IMR-90 (cell line): ENCODE data around the gene GTPBP3. TPM values are rescaled to one million over a fixed set of nuclear protein-coding genes. Genes with fewer than 3 reads are reported as not detected.

Experiments used
- ATAC-seq: fragments of 200-7000 bp; cut with Tn5 transposase; 2 replicates; pipeline ENCODE4 v1.9.1; 2020; ENCODE audit warnings: low read depth, mild to moderate bottlenecking, moderate library complexity
- BruUV-seq: library from RNA; stranded (reverse); fragments of 400-500 nt; replicated peaks from 2 replicates; lab custom pipeline; 2021; lab: Mats Ljungman, UMichigan
- CTCF ChIA-PET: fragments of 300-600 bp; formaldehyde crosslinking; extraction: SDS; loops from one replicate; lab custom pipeline; 2021; ENCODE audit warnings: antibody characterized with exemption; lab: Yijun Ruan, JAX
- POLR2A ChIA-PET: fragments of 300-600 bp; sonication (Branson Sonifier 250); formaldehyde crosslinking; loops from one replicate; lab custom pipeline; 2022; ENCODE audit warnings: antibody characterized with exemption; ENCODE audit not compliant: unreplicated experiment; lab: Charles Lee
- DNase-seq: peaks from one replicate; pipeline ENCODE4 v3.0.0; 2013
- H2AFZ ChIP-seq: replicated peaks from 2 replicates; pipeline ENCODE3; 2013; ENCODE audit warnings: low read length, mild to moderate bottlenecking; ENCODE audit not compliant: poor library complexity
- H2AK5ac ChIP-seq: 2 replicates; pipeline ENCODE4 v1.6.1; 2013; ENCODE audit warnings: low read depth, low read length, inconsistent platforms
- H2AK9ac ChIP-seq: replicated peaks from 2 replicates; pipeline ENCODE3; 2013; ENCODE audit warnings: mild to moderate bottlenecking, low read depth, low read length, moderate library complexity; ENCODE audit not compliant: poor library complexity
- H2BK120ac ChIP-seq: 2 replicates; pipeline ENCODE4 v1.6.1; 2013; ENCODE audit warnings: low read depth, low read length, inconsistent platforms
- H2BK15ac ChIP-seq: 3 replicates; pipeline ENCODE4 v1.6.1; 2013; ENCODE audit warnings: low read depth, low read length, inconsistent platforms
- H2BK20ac ChIP-seq: 2 replicates; pipeline ENCODE4 v1.6.1; 2013; ENCODE audit warnings: low read depth, mild to moderate bottlenecking, inconsistent platforms, low read length, moderate library complexity
- H2BK5ac ChIP-seq: 2 replicates; pipeline ENCODE4 v1.6.1; 2013; ENCODE audit warnings: mild to moderate bottlenecking, low read depth, low read length, inconsistent platforms; ENCODE audit not compliant: poor library complexity, severe bottlenecking
- H3K14ac ChIP-seq: replicated peaks from 2 replicates; pipeline ENCODE4 v1.6.1; 2013; ENCODE audit warnings: low read depth, low read length, inconsistent platforms
- H3K18ac ChIP-seq: 2 replicates; pipeline ENCODE4 v1.6.1; 2013; ENCODE audit warnings: low read depth, low read length, control low read depth
- H3K23ac ChIP-seq: 2 replicates; pipeline ENCODE4 v1.6.1; 2013; ENCODE audit warnings: low read depth, low read length, inconsistent platforms
- H3K27ac ChIP-seq: 2 replicates; pipeline ENCODE4 v1.5.1; 2013; ENCODE audit warnings: mild to moderate bottlenecking, control low read depth, low read length; ENCODE audit not compliant: insufficient read depth
- H3K27me3 ChIP-seq: 2 replicates; pipeline ENCODE4 v1.6.1; 2013; ENCODE audit warnings: low read length; ENCODE audit not compliant: control insufficient read depth, insufficient read depth
- H3K36me3 ChIP-seq: 2 replicates; pipeline ENCODE4 v1.6.1; 2013; ENCODE audit warnings: low read length, mixed read lengths; ENCODE audit not compliant: control insufficient read depth, insufficient read depth
- H3K4ac ChIP-seq: 2 replicates; pipeline ENCODE4 v1.6.1; 2013; ENCODE audit warnings: low read depth, low read length, inconsistent platforms
- H3K4me1 ChIP-seq: 2 replicates; pipeline ENCODE4 v1.6.1; 2013; ENCODE audit warnings: low read length, mixed read lengths; ENCODE audit not compliant: control insufficient read depth, insufficient read depth
- H3K4me2 ChIP-seq: 2 replicates; pipeline ENCODE4 v1.6.1; 2013; ENCODE audit warnings: low read depth, mild to moderate bottlenecking, control low read depth, low read length, moderate library complexity
- H3K4me3 ChIP-seq: 2 replicates; pipeline ENCODE4 v1.5.1; 2013; ENCODE audit warnings: low read depth, mild to moderate bottlenecking, control low read depth, low read length, moderate library complexity; ENCODE audit not compliant: insufficient read depth
- H3K56ac ChIP-seq: 2 replicates; pipeline ENCODE4 v1.6.1; 2013; ENCODE audit warnings: low read length, inconsistent platforms; ENCODE audit not compliant: insufficient read depth; ENCODE audit errors: extremely low read depth
- H3K79me1 ChIP-seq, 2 experiments: 2 replicates each; pipeline ENCODE4 v1.6.1; 2013; ENCODE audit warnings: low read length in 2 of 2, inconsistent platforms in 1 of 2, low read depth in 1 of 2
- H3K9ac ChIP-seq: 2 replicates; pipeline ENCODE4 v1.6.1; 2013; ENCODE audit warnings: low read depth, low read length, control low read depth
- H3K9me1 ChIP-seq: 2 replicates; pipeline ENCODE4 v1.6.1; 2013; ENCODE audit warnings: low read length, inconsistent platforms; ENCODE audit not compliant: insufficient read depth
- H3K9me3 ChIP-seq: 2 replicates; pipeline ENCODE4 v1.6.1; 2013; ENCODE audit warnings: low read length; ENCODE audit not compliant: control insufficient read depth, insufficient read depth
- H4K20me1 ChIP-seq: 2 replicates; pipeline ENCODE4 v1.6.1; 2013; ENCODE audit warnings: low read length, inconsistent platforms; ENCODE audit not compliant: insufficient read depth
- H4K5ac ChIP-seq: 2 replicates; pipeline ENCODE4 v1.6.1; 2013; ENCODE audit warnings: mild to moderate bottlenecking, low read depth, low read length, control low read depth
- H4K8ac ChIP-seq, 2 experiments: 2 replicates each; pipeline ENCODE4 v1.6.1; 2013; ENCODE audit warnings: low read depth in 2 of 2, low read length in 2 of 2, control low read depth in 1 of 2, inconsistent platforms in 1 of 2
- H4K91ac ChIP-seq: 2 replicates; pipeline ENCODE4 v1.6.1; 2013; ENCODE audit warnings: low read depth, low read length, inconsistent platforms; ENCODE audit not compliant: insufficient read depth
- BHLHE40 ChIP-seq: fragments of 150-350 bp; IDR thresholded peaks from 2 replicates; pipeline ENCODE4 v1.6.1; 2016; ENCODE audit warnings: mild to moderate bottlenecking, low read depth, low read length
- CEBPB ChIP-seq: IDR thresholded peaks from 2 replicates; pipeline ENCODE4 v1.6.1; 2012; ENCODE audit warnings: low read depth, low read length, improper control_type of control experiment
- CHD1 ChIP-seq: IDR thresholded peaks from 2 replicates; pipeline ENCODE4 v1.6.1; 2012; ENCODE audit warnings: low read depth, low read length, improper control_type of control experiment
- CTCF ChIP-seq: conservative IDR thresholded peaks from 2 replicates; pipeline ENCODE4 v1.5.1; 2012; ENCODE audit warnings: mild to moderate bottlenecking, low read depth, low read length, improper control_type of control experiment
- FOS ChIP-seq: fragments of 150-350 bp; IDR thresholded peaks from 2 replicates; pipeline ENCODE4 v1.6.1; 2016; ENCODE audit warnings: low read depth, low read length
- MAFK ChIP-seq: IDR thresholded peaks from 2 replicates; pipeline ENCODE4 v1.6.1; 2012; ENCODE audit warnings: low read depth, low read length, improper control_type of control experiment
- MAZ ChIP-seq: IDR thresholded peaks from 2 replicates; pipeline ENCODE4 v1.6.1; 2012; ENCODE audit warnings: low read depth, mild to moderate bottlenecking, low read length, improper control_type of control experiment, moderate library complexity, borderline replicate concordance
- NFE2L2 ChIP-seq: fragments of 150-350 bp; IDR thresholded peaks from 2 replicates; pipeline ENCODE4 v1.6.1; 2016; ENCODE audit warnings: low read depth, mild to moderate bottlenecking, low read length
- POLR2A ChIP-seq: IDR thresholded peaks from 2 replicates; pipeline ENCODE4 v1.6.1; 2012; ENCODE audit warnings: mild to moderate bottlenecking, low read depth, low read length
- RAD21 ChIP-seq: IDR thresholded peaks from 2 replicates; pipeline ENCODE4 v1.6.1; 2012; ENCODE audit warnings: low read length, improper control_type of control experiment
- RCOR1 ChIP-seq: IDR thresholded peaks from 2 replicates; pipeline ENCODE4 v1.6.1; 2012; ENCODE audit warnings: mild to moderate bottlenecking, low read length, improper control_type of control experiment; ENCODE audit not compliant: insufficient replicate concordance
- RFX5 ChIP-seq: IDR thresholded peaks from 2 replicates; pipeline ENCODE4 v1.8.0; 2012; ENCODE audit warnings: low read depth, mild to moderate bottlenecking, low read length, moderate library complexity
- SMC3 ChIP-seq: fragments of 150-350 bp; IDR thresholded peaks from 2 replicates; pipeline ENCODE4 v1.6.1; 2016; ENCODE audit warnings: low read depth, mild to moderate bottlenecking, antibody characterized with exemption, low read length, moderate library complexity
- USF2 ChIP-seq: fragments of 150-350 bp; IDR thresholded peaks from 2 replicates; pipeline ENCODE4 v1.6.1; 2017; ENCODE audit warnings: mild to moderate bottlenecking, antibody characterized with exemption, low read length, low read depth
- WGBS, 2 experiments: methylation state at CpG; one replicate each; pipeline versions ENCODE4 v1.1.5 to v1.1.7; 2013; ENCODE audit warnings: missing lambda C conversion rate in 2 of 2; ENCODE audit not compliant: insufficient read length in 1 of 2; ENCODE audit errors: extremely low coverage in 2 of 2; 5-methylcytosine and 5-hydroxymethylcytosine counted together
- dilution Hi-C: fragments of 300-500 bp; cut with HindIII; formaldehyde crosslinking; loops from one replicate; pipeline ENCODE4 v1.14.3; 2018; ENCODE audit warnings: low sequenced_read_pairs; ENCODE audit not compliant: unreplicated experiment
- in situ Hi-C: fragments of 300-500 bp; cut with MboI; formaldehyde crosslinking; loops from 3 replicates; pipeline ENCODE4 v1.14.3; 2019; ENCODE audit warnings: low sequenced_read_pairs, inconsistent platforms, mixed read lengths
- intact Hi-C: fragments of 100-400 bp; cut with micrococcal nuclease; formaldehyde crosslinking; loops from 2 replicates; pipeline ENCODE4 v1.10.0; 2022
- polyA plus RNA-seq, 3 experiments: library from polyadenylated mRNA; depleted of rRNA; stranded (reverse); fragments of >200 nt; gene quantifications; 2 replicates each; pipeline ENCODE4 v1.2.3, GENCODE V29; 2012; ENCODE audit warnings: low replicate concordance in 1 of 3
- total RNA-seq: library from RNA; depleted of rRNA; stranded (reverse); fragments of >200 nt; gene quantifications from 2 replicates; pipeline ENCODE4 v1.2.3, GENCODE V29; 2012

GTPBP3 gene
- total and polyA plus RNA-seq, 2 of the 4 experiments (the other 2 are of a cell fraction): 4.3 to 15.1 TPM

- no peak overlapping the region for H2AFZ ChIP-seq
- no peaks in the 10 kb centered on the region for H3K36me3 ChIP-seq
- no peak overlapping the region for H2BK120ac ChIP-seq
- TF ChIP-seq RAD21 (no peak), CEBPB (no peak), POLR2A (no peak), MAFK (no peak), RFX5 (no peak), MAZ (no peak), FOS (no peak), BHLHE40 (no peak), NFE2L2 (no peak), USF2 (no peak), CTCF (no peak), SMC3 (no peak), CHD1 (no peak), RCOR1 (no peak)
- H3K79me1 ChIP-seq: no peaks in the 10 kb centered on the region
- dilution Hi-C loops: no loop called here
- H2AK5ac ChIP-seq: no peak overlapping the region
- no peak overlapping the region for H3K56ac ChIP-seq
- no peaks in the 10 kb centered on the region for H4K20me1 ChIP-seq
- H2BK15ac ChIP-seq: no peak overlapping the region
- peaks cover 2% of the 10 kb centered on the region; the same call in 1 of the 2 replicates for H3K4me1 ChIP-seq
- WGBS, 2 experiments: 87% methylated on average over 20 of the region's 22 CpGs; no CpG with 5 or more reads in 1 of the 2 experiments
- ChIA-PET CTCF (interaction anchor here (0.6 kb wide), 1 partner anchor 56 kb away, joined by 3 read pairs; no protein-coding TSS in a partner anchor), POLR2A (no interaction called here)
- no peak for ATAC-seq
- no peak overlapping the region for H2BK20ac ChIP-seq
- H3K9ac ChIP-seq: no peak overlapping the region
- H3K27ac ChIP-seq: no peak overlapping the region
- no peak overlapping the region for H3K4me3 ChIP-seq
- no peak overlapping the region for H4K8ac ChIP-seq
- no peak overlapping the region for H3K4me2 ChIP-seq
- no peak overlapping the region for H4K5ac ChIP-seq
- no peaks in the 10 kb centered on the region for H3K9me3 ChIP-seq
- DNase-seq: no peak
- peaks cover 2% of the 10 kb centered on the region; the same call in 1 of the 2 replicates for H3K9me1 ChIP-seq
- peaks cover 11% of the 10 kb centered on the region for H3K27me3 ChIP-seq
- intact Hi-C loops: no loop called here
- in situ Hi-C loops: no loop called here
- no peak overlapping the region for H3K23ac ChIP-seq
- no peak overlapping the region for H2AK9ac ChIP-seq
- no peak overlapping the region for H3K14ac ChIP-seq
- no peak overlapping the region for H3K18ac ChIP-seq
- H3K4ac ChIP-seq: no peak overlapping the region
- H2BK5ac ChIP-seq: no peak overlapping the region
- BruUV-seq: no TSS peak
- H4K91ac ChIP-seq: no peak overlapping the region
Observed at GRCh38 chr19:17365361-17365760, 28.0 kb downstream of the GTPBP3 start.
